PC-3 (cell line): ENCODE results near the gene CEND1.

Source experiments
- EZH2 ChIP-seq: fragments of 300-600 bp; sonication (generic); IDR thresholded peaks from one replicate; pipeline ENCODE4 v1.6.1; 2017; ENCODE audit warnings: antibody characterized with exemption, mild to moderate bottlenecking, low read length; ENCODE audit not compliant: unreplicated experiment
- TF ChIP-seq, protein P1 (sequence below): fragments of 300-600 bp; sonication (generic); conservative IDR thresholded peaks from 2 replicates; pipeline ENCODE4 v1.5.1; 2017; ENCODE audit warnings: antibody characterized with exemption, low read depth, mild to moderate bottlenecking, low read length

DNA sequence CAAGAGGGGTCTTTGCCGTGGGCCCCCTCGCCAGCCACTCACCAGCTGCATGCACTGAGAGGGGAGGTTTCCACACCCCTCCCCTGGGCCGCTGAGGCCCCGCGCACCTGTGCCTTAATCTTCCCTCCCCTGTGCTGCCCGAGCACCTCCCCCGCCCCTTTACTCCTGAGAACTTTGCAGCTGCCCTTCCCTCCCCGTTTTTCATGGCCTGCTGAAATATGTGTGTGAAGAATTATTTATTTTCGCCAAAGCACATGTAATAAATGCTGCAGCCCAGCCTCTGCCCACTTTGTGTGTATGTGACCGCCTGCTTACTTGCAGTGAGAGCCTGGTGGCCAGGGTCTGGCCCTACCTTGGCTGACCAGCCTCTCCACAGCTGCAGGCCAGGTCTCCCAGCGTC is 35.1 kb upstream of the CEND1 start:
- TF ChIP-seq, protein P1, sequence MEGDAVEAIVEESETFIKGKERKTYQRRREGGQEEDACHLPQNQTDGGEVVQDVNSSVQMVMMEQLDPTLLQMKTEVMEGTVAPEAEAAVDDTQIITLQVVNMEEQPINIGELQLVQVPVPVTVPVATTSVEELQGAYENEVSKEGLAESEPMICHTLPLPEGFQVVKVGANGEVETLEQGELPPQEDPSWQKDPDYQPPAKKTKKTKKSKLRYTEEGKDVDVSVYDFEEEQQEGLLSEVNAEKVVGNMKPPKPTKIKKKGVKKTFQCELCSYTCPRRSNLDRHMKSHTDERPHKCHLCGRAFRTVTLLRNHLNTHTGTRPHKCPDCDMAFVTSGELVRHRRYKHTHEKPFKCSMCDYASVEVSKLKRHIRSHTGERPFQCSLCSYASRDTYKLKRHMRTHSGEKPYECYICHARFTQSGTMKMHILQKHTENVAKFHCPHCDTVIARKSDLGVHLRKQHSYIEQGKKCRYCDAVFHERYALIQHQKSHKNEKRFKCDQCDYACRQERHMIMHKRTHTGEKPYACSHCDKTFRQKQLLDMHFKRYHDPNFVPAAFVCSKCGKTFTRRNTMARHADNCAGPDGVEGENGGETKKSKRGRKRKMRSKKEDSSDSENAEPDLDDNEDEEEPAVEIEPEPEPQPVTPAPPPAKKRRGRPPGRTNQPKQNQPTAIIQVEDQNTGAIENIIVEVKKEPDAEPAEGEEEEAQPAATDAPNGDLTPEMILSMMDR: no peak
- no peak for TF ChIP-seq EZH2
